ENCODE data around the gene SERPINE1. TPM values are rescaled to one million over a fixed set of nuclear protein-coding genes. Genes with fewer than 3 reads are reported as not detected.
A peak's percentile ranks its signal among the peaks of the same experiment; 100 is the strongest.
"Not testable (repeated sequence)": the region's sequence is repeated elsewhere in the genome, so short reads cannot be mapped to it uniquely, and the experiment has no call there.

The SERPINE1 gene
- total RNA-seq, 1 donor from 2014 or later = not detected

- POLR2A ChIA-PET = no interaction called here
- no peak overlapping the region for H3K27ac Mint-ChIP-seq
Observed at GRCh38 chr7:101127460-101128039, 646 bp downstream of the SERPINE1 start.

GRCh38 chr7:101128040-101128834 is 1.3 kb downstream of the SERPINE1 start:
- intact Hi-C loops (cut with micrococcal nuclease) = no loop called here
- H3K9me3 Mint-ChIP-seq = no peaks in the 10 kb centered on the region
- ChIA-PET CTCF (no interaction called here), POLR2A (no interaction called here)
- no peak overlapping the region for H3K27ac Mint-ChIP-seq
- no peak for TF ChIP-seq CTCF (IDR thresholded peaks at IDR 0.05)
- DNase-seq (no peak), ATAC-seq (ENCODE audit: low read depth) (no peak)
- H3K27me3 Mint-ChIP-seq = peaks cover 20% of the 10 kb centered on the region
- no peaks in the 10 kb centered on the region for H3K36me3 Mint-ChIP-seq (ENCODE audit: low read depth)
- peaks cover 35% of the 10 kb centered on the region for H3K4me1 Mint-ChIP-seq
- no peak overlapping the region for H3K4me3 Mint-ChIP-seq

More at GRCh38 chr7:101127460-101128039, 646 bp downstream of the SERPINE1 start:
- Mint-ChIP-seq H3K4me3 (peak overlapping the region; percentile 47), H3K4me1 (peaks cover 40% of the 10 kb centered on the region), H3K9me3 (no peaks in the 10 kb centered on the region), H3K36me3 (ENCODE audit: low read depth) (no peaks in the 10 kb centered on the region), H3K27me3 (peaks cover 22% of the 10 kb centered on the region)
- CTCF ChIA-PET = no interaction called here
- ATAC-seq (ENCODE audit: low read depth) (no peak), DNase-seq (no peak)
- intact Hi-C loops (cut with micrococcal nuclease) = no loop called here
- no peak for TF ChIP-seq CTCF (IDR thresholded peaks at IDR 0.05)

GRCh38 chr7:101129603-101130117 is 2.8 kb downstream of the SERPINE1 start:
- POLR2A ChIA-PET = interaction anchor here (0.7 kb wide), 1 partner anchor 23 kb away, joined by 4 read pairs; no protein-coding TSS in a partner anchor
- peaks cover 29% of the 10 kb centered on the region for H3K27me3 Mint-ChIP-seq
- no peak overlapping the region for H3K27ac Mint-ChIP-seq

GRCh38 chr7:101132626-101133600 is 6.0 kb downstream of the SERPINE1 start:
- POLR2A ChIA-PET = interaction anchor here (0.7 kb wide), 1 partner anchor 160 kb away, joined by 6 read pairs; no protein-coding TSS in a partner anchor
- CTCF ChIA-PET = interaction anchor here (1.5 kb wide), 1 partner anchor 11 kb away, joined by 6 read pairs; no protein-coding TSS in a partner anchor
- H3K27ac Mint-ChIP-seq; DNase-seq; ATAC-seq (ENCODE audit: low read depth); H3K36me3 Mint-ChIP-seq (ENCODE audit: low read depth); intact Hi-C loops (cut with micrococcal nuclease); H3K4me3 Mint-ChIP-seq; H3K9me3 Mint-ChIP-seq: not testable (repeated sequence)
- H3K4me1 Mint-ChIP-seq = peaks cover 15% of the 10 kb centered on the region
- peaks cover 30% of the 10 kb centered on the region for H3K27me3 Mint-ChIP-seq

More at GRCh38 chr7:101129603-101130117, 2.8 kb downstream of the SERPINE1 start:
- H3K36me3 Mint-ChIP-seq (ENCODE audit: low read depth) = no peaks in the 10 kb centered on the region
- H3K9me3 Mint-ChIP-seq = no peaks in the 10 kb centered on the region
- intact Hi-C loops (cut with micrococcal nuclease) = no loop called here
- CTCF ChIA-PET = no interaction called here
- no peak for TF ChIP-seq CTCF (IDR thresholded peaks at IDR 0.05)
- H3K4me1 Mint-ChIP-seq = peaks cover 36% of the 10 kb centered on the region
- no peak for ATAC-seq (ENCODE audit: low read depth)
- DNase-seq = no peak
- no peak overlapping the region for H3K4me3 Mint-ChIP-seq

GRCh38 chr7:101133621-101134398 is 6.9 kb downstream of the SERPINE1 start:
- ChIA-PET CTCF (interaction anchor here (1.5 kb wide), 2 partner anchors 10 to 59 kb away, joined by 3 to 6 read pairs; no protein-coding TSS in a partner anchor), POLR2A (no interaction called here)
- no peaks in the 10 kb centered on the region for H3K9me3 Mint-ChIP-seq
- no peaks in the 10 kb centered on the region for H3K36me3 Mint-ChIP-seq (ENCODE audit: low read depth)
- ATAC-seq (ENCODE audit: low read depth) (no peak), DNase-seq (no peak)
- no peak overlapping the region for H3K4me3 Mint-ChIP-seq
- intact Hi-C loops (cut with micrococcal nuclease) = no loop called here
- H3K27ac Mint-ChIP-seq = no peak overlapping the region
- peaks cover 18% of the 10 kb centered on the region for H3K4me1 Mint-ChIP-seq
- no peak for TF ChIP-seq CTCF (IDR thresholded peaks at IDR 0.05)
- H3K27me3 Mint-ChIP-seq = peaks cover 30% of the 10 kb centered on the region

All from activated B cell treated with CpG ODN at 0.5 μM for 24 hours (primary cell).